ENCODE data around the gene BRD4.
"Not testable (repeated sequence)": the region's sequence is repeated elsewhere in the genome, so short reads cannot be mapped to it uniquely, and the experiment has no call there.

Gene BRD4

DNA sequence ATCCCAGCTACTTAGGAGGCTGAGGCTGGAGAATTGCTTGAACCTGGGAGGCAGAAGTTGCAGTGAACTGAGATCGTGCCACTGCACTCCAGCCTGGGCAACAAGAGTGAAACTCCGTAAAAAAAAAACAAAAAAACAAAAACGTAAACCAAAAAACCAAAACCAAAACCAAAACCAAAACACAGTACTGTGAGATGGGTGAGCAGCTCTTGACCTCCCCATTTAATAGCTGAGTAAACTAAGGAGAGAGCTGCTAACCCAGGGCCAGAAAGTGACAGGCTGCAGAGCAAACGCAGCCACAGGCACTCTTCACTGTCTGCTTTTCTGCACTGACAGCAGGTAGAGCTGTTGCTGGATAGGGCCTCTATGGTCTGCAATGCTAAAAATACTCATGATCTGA lies 27.7 kb upstream of the BRD4 start:
- not testable (repeated sequence) for DNase-seq (ENCODE audit: low spot score)

- DNase-seq (ENCODE audit: low spot score), result no peak
Measured at GRCh38 chr19:15358918-15359317, 26.6 kb upstream of the BRD4 start.

- DNase-seq (ENCODE audit: low spot score), result no peak
Measured at GRCh38 chr19:15357906-15358305, 25.6 kb upstream of the BRD4 start.

DNA sequence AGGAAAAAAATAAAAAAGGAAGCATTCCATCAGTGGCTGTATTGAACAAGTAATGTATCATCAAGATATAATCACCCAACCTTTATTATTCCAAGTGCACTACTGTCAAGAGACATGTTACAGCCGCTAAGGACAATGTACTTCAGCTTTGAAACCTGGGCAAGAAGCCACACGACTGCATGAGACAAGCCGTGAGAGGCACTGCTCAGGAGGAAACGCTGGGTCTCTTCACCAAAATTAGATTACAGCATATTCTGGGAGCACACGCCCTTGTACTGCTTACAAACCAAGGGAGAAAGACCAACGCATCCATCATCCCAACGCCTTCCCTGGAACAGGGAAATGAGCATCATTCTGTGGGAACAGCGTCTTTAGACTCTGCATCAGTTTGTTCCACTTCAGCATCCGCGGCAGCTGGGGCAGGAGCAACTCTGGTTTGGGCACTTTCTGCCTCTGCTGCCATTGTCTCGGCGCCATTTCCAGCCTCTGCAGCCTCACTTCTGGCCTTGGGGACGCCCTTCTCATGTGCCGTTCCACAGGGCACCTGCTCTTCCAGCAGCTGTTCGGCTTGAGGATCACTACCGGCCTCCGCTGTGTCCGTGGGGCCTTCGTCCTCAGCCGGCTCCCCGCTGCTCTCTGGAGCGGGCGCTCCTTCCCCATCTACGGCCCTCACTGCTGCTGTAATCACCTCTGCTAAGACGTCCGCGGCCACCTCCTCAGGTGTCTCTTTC lies 22.4 kb upstream of the BRD4 start:
- no peak for DNase-seq (ENCODE audit: low spot score)

DNA sequence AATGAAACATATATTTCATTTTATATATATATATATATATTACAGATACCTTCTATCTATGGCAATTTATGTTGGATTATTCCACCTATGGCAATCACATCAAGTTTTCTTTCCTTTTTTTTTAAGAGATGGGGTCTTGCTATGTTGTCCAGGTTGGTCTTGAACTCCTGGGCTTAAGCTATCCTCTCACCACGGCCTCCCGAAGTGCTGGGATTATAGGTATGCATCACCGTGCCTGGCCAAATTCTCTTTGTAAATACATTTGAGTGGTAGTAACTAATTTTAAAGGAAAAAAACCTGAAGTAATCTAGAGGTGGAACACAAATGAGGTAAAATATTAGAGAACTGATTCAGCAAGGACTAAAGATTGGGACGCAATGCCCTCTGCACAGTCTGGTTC lies 21.6 kb upstream of the BRD4 start:
- no peak for DNase-seq (ENCODE audit: low spot score)

- not testable (repeated sequence) for DNase-seq (ENCODE audit: low spot score)
Measured at GRCh38 chr19:15352535-15352934, 20.2 kb upstream of the BRD4 start.

- not testable (repeated sequence) for DNase-seq (ENCODE audit: low spot score)
Measured at GRCh38 chr19:15341328-15341727, 9.0 kb upstream of the BRD4 start.

- no peak for DNase-seq (ENCODE audit: low spot score)
Measured at GRCh38 chr19:15340086-15340485, 7.7 kb upstream of the BRD4 start.

DNA sequence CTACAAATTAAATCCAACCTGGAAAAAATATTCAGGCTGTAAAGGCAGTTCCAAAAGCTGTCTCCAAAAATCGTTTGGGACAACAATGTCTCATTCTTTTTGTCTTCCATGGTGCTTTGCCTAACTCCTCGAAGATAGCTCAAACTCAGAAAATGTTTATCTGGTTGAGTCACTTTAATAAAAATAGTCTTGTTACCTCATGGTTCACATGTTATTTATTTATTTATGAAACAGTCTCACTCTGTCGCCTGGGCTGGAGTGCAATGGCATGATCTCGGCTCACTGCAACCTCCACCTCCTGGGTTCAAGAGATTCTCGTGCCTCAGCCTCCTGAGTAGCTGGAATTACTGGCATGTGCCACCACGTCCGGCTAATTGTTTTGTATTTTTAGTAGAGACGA lies 4.9 kb upstream of the BRD4 start:
- DNase-seq (ENCODE audit: low spot score), result no peak

DNA sequence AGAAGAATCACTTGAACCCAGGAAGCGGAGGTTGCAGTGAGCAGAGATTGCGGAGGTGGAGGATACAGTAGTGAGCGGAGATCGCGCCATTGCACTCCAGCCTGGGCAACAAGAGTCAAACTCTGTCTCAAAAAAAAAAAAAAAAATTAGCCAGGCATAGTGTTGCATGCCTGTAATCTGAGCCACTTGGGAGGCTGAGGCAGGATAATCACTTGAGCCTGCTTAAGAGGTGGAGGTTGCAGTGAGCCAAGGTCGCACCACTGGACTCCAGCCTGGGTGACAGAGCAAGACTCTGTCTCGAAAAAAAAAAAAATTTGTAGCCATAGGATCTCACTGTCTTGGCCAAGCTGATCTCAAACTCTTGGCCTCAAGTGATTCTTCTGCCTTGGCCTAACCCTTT lies 3.7 kb upstream of the BRD4 start:
- not testable (repeated sequence) for DNase-seq (ENCODE audit: low spot score)

- peak; percentile 23 for DNase-seq (ENCODE audit: low spot score)
Measured at GRCh38 chr19:15331419-15332310, 674 bp downstream of the BRD4 start.

DNA sequence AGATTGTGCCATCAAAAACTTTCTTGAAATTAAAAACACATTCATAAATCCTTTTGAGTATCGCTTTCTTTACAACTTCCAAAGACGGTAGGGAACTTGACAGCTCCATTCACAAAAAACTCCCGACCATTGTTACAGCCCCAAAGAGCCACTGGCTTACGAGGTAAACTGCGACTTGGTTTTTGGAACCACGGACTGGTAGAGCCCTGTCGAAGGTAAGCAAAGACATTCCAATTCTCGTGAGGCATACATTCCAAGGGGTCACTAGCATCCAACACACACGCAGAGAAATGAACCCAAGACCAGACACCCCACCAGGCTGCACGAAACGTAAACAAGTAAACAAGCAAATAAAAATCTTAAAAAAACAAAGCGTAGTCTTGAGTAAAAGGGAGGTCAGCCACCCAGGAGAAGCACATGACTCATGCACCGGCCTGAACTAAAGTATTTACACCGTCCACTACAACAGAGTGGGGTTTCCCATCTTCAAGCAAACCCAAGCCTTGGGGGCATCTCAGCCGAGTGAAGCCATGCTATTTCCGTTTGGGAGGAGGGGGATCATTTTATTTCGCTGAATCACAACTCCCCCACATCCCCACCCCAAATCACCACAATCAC lies 1.4 kb downstream of the BRD4 start:
- no peak for DNase-seq (ENCODE audit: low spot score)

DNA sequence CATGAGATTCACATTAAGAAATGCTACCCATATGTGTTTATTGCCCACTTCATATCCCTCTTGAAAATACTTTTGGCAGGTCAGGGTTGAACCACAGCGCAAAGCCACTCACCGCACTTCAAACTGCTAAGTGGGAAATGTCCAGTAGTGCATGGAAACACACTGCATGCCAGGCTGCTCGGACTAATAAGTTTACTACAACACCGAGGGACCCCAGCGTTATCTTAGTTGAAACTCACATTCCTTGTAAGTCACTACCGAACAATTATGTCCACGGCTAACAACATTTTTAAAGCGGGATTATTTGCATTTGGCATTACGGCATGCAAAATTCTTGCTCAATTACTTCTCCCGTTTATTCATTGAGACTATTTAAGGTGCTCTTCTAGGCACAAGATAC lies 4.0 kb downstream of the BRD4 start:
- DNase-seq (ENCODE audit: low spot score), result no peak

DNA sequence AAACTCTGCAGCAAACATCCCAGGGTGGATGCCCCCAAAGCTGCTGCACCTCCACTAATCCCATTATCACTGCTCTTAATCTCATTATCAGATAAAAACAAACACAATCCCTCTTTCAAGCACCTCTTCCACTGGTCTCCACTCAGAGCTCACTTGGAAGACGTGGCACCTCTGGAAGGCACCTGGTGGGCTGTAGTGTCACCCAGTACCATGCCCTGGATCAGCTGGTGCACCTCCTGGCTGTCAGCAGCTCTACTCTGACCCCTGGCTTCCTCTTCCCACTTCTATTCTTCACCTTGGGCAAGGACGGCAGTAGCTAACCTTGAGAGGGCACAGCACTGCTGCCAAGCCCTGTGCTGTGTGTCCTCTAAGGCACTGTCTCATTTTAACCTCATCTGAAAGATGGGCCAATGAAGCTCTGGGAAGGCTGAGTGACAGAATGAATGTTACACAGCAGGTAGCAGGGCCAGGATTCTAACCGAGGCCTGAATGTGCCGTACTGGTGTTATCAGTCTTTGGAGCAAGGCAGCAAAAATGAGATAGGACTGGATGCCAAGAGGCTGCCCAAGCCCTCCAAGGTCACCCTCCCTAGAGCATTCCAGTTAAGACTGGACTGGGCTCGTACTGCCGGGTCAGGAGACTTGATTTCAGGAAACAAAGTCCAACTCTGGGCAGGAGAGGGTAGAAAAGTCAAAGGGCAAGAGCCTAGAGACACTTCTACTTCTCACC lies 7.4 kb downstream of the BRD4 start:
- no peak for DNase-seq (ENCODE audit: low spot score)

GRCh38 chr19:15323496-15324235 lies 8.7 kb downstream of the BRD4 start:
- no peak for DNase-seq (ENCODE audit: low spot score)

GRCh38 chr19:15321739-15322138 lies 10.6 kb downstream of the BRD4 start:
- no peak for DNase-seq (ENCODE audit: low spot score)

- no peak for DNase-seq (ENCODE audit: low spot score)
Measured at GRCh38 chr19:15320116-15320515, 12.2 kb downstream of the BRD4 start.

DNA sequence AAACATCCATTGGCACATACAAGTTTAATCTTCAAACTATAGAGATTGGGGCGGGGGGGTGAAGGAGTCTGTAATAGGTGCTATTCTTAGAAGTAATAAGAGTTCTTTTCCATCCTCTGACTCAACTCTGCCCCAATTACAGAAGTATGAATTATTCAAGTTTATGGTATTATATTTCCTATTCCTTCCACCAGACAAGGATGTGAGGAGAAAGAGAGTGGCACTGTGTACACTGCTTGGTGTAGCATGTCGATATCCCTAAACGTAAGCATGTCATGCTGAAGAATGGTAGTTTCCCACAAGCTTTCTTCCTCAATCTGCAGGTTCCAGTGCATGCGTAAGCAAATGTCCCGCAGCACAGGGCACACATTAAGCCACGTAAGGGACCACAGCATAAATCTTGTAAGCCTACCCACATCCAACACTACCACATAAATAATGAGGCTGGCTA lies 14.1 kb downstream of the BRD4 start:
- no peak for DNase-seq (ENCODE audit: low spot score)

- DNase-seq (ENCODE audit: low spot score), result no peak
Measured at GRCh38 chr19:15317392-15318071, 14.8 kb downstream of the BRD4 start.

GRCh38 chr19:15316498-15316897 lies 15.8 kb downstream of the BRD4 start:
- DNase-seq (ENCODE audit: low spot score), result no peak

DNA sequence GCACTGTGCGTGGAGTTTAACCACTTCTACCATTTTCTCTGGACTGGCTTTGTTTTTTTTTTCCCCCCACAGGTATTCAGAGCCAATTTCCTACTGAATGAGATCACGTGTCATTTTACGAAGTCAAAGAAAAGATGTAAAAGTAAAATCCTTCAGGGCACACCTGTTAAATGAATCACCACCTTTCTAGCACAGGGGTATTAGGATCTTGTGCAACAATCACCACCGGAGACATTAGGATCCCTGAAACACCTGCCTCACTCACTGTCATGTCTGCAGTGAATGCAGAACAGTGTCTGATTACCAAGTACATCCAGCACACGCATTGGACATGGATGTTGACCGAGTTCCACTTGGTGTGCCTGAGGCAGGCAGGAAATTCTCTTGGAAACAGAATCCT lies 17.2 kb downstream of the BRD4 start:
- no peak for DNase-seq (ENCODE audit: low spot score)

All from Ammon's horn (tissue), 1 donor.